GM21447 (cell line): ENCODE data around the gene PRICKLE4.
"Not testable (repeated sequence)": the region's sequence is repeated elsewhere in the genome, so short reads cannot be mapped to it uniquely, and the experiment has no call there.

ENCODE experiments used
- ATAC-seq: cut with Tn5 transposase; IDR thresholded peaks from one replicate; pipeline ENCODE4 v1.9.1; 2021; ENCODE audit not compliant: unreplicated experiment

PRICKLE4 gene

DNA sequence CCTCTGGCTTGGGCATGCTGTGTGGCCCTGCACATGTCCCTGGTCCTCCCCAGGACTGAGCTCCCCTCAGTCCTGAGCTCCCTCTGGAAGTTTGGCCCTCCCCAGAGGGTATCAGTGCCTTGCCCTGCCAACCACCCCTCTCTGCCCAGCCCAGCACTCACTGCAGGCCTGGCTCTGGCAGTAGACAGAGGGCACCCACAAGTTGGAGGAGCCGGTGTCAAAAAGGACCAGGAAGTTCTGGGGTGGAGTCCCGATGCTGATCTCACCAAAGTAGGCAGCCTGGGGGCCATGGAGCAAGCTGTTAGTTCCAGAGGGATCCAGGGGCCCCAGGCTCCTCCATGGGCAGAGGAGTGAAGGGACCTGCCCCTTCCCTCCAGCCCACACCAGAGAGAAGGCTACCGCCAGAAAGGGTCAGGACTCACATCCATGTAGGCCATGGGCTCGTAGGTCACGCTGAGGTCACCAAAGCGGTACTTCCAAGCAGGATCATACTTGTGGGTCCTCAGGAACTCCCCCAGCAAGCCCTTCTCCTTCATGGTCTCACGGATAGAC, 36.3 kb upstream of the PRICKLE4 start:
- no peak for ATAC-seq

DNA sequence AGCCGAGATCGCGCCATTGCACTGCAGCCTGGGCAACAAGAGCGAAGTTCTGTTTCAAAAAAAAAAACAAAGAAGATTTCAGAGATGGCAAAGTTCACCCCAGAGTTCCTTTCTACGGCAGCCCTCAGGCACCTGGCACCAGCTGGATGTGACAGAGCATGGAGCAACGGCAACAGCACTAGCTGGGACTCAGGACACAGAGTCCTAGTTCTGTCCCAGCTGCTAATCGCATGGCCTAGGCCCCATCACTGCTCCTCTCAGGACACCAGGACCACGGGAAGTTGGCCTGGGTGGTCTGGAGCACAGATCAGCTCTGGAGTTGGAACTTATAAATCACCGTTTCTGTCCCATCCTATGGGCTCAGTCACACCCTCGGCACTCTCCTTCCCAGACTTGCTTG, 34.5 kb upstream of the PRICKLE4 start:
- no peak for ATAC-seq

DNA sequence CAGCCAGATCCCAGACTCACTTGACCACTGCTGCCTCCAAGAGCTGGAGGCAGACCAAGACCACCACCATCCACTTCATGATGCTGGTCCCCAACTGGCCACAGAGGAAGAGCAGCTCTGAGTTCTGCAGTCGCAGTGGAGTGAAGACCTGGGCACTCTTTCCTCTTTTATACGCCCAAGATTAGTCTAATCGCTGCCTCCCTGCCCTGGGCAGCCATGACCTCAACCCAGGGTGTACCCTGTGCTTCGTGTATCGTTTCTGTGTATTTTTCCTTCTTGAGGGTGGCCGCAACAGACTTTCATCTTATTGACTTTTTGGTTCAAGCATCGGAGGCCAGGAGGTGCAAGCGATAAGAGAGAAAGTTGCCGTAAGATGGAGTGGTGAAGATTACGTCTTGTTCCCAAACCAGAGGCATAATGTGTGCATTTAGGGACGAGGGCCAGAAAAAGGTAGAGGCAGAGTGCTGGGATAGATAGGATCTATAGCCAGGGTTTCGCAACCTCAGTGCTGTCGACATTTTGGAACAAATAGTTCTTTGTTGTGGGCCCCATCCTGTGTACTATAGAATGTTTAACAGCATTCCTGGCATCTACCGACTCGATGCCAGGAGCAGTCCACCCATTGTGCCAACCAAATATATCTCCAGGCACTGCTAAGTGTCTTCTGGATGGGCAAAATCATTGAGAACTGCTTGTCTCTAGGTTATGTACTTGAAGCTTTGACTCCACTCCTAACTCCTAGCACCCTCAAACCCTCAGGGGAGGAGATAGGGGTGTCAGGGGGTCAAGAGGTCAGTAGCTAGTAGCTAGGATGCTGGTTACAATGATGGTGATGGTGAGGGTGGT, 33.1 kb upstream of the PRICKLE4 start, which contains the start of gene PGC:
Gene PGC, minus strand, starts transcription at position 142 of the 846 bp plus-strand sequence. Its CDS starts 63 bp downstream, at position 79.
- ATAC-seq: no peak

DNA sequence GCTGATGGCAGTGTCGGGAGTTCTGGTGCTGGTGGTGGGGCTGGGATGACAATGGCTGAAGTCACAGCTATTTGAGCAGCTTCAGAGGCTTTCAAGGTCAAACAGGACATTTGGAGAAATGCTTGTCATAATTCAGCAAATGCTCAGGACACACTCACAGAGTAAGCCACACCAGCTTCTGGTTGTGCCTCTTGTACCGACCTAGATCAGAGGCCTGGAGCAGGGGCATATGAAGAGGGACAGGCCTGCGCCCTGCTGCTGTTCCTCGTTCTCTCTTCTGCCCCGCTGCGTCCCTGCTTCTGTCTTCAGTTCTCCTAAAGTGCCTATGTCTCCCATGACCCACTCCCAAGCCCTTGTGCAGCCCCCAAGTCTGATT, 32.5 kb upstream of the PRICKLE4 start:
- ATAC-seq: no peak

DNA sequence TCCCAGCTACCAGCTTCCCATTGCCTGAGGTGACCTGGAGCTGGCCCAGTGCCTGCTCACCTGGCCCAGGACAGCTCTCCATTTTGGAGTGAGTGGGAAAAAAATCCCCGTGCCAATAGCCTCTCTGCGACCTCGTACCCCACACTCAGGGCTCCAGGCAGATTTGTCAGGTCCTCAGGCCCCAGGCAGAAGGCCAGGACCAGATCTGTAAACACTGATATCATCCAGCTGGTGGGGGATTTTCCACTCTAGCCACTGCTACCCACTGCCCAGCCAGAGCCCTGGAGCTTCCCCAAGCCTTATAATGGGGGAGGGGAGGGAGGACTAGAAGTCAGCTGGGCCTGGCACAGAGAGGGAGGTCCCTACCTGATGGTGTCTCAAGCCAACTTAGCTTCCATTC, 32.0 kb upstream of the PRICKLE4 start:
- ATAC-seq: no peak

DNA sequence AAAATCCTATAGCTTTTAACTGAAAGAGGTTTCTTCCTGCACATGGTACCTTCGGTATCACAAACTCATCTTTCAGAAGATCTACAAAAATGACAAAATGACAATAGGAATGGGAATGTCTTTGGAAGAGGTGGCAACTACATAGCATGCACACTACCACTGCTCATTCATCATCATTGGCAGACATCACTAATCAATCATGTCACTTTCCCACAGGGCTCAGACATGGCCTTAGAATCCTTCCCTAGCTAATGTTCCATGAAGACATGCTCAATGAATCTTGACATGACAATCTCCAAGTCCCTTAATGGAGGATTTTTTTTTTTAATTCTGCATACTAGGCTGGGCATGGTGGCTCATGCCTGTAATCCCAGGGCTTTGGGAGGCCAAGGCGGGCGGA, 30.2 kb upstream of the PRICKLE4 start:
- ATAC-seq: no peak

DNA sequence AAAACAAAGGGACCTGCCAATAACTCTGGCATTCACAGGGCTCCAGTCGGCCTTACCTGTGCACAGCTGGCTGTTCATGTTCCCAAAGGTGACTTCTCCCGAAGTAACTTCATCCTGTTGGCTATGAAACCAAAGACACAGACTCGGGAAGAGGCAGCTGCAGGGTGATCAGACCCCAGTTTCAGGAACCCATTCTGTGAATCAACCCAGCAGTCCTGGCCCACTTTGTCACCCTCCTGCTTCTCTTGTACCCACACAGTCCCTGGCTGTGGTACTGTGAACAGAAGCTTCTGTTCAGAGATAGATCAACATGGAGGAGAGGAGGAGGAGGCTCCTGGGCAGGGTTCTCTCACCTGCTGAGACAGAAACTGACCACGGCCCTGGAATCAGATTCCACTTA, 24.7 kb upstream of the PRICKLE4 start:
- ATAC-seq: no peak

DNA sequence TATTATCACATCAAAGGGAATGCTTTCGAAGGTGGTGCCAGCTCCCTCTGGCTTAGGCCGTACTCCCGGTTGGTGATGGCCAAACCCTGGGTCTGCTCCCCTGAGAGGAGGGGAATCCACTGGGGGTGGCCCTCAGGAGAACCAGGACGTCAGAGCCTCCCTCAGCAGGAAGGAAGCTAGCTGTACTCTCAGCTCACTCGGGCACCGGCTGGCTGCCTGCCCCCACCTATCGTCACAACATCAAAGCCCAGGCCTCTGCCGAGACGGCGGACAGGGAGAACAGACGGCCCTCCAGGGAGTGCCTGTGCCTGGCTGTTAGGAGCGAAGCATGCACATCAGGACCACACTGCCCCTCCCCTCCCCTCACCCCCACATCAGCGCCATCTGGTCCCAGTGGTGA, 24.2 kb upstream of the PRICKLE4 start:
- ATAC-seq: no peak

DNA sequence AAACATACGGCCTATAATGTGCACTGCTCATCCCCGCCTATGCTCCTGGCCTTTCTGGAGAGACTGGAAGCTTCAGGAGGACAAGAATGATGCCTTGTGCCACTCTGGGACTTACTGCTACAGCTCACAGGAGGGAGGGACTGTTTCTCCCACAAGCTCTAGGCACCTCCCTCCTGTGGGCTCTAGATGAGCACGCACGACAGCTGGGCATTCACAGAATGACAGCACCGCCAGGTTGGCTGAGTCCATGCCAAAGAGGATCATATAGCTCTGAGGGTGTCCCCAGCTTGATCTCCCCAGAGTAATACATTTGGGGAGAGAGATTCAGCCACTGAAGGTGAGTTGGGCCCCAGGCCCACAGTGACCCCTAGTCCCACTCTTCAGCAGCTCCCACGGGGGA, 23.3 kb upstream of the PRICKLE4 start:
- ATAC-seq: no peak

DNA sequence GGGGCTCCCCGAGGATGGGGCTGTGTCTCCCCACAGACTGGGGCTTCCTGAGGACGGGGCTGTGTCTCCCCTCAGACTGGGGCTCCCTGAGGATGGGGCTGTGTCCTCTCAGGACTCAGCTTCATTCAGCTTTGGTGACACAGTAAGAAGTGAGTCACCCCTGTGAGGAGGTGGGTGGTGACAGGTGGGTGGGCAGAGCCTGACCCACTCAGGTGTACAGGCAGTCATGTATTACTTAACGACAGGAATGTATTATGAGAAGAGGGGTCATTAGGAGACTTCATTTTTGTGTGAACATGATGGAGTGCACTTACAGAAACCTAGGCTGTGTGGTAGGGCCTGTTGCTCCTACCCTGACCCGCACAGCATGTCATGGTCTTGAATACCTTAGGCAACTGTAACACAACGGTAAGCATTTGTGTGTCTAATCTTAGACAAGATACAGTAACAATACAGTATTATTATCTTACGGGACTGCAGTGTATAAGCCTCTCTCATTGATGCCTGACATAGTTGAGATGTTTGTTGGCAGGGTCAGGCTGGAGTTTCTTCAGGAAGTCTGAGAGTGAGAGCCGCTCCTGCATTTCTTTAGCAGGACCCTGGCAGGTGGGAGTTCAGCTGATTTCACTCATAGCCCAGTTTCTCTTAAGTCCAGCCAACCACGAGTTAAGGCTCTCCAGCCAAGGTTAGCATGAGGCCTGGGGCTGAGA, 22.5 kb upstream of the PRICKLE4 start:
- no peak for ATAC-seq

DNA sequence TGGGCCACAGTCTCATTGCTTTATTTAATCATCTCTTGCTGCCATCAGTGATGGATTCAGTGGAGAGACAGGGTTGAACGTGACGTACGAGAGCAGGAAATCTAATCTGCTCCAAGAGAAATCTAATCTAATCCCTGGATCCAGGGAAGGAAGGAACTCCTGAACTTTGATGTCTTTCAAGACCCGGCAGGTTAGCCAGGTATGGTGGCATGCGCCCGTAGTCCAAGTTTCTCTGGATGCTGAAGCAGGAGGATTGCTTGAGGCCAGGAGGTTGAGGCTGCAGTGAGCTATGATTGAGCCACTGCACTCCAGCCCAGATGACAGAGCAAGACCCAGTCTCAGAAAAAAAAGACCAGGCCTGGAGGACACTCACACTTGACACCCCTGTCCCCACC, 21.9 kb upstream of the PRICKLE4 start:
- ATAC-seq: no peak

DNA sequence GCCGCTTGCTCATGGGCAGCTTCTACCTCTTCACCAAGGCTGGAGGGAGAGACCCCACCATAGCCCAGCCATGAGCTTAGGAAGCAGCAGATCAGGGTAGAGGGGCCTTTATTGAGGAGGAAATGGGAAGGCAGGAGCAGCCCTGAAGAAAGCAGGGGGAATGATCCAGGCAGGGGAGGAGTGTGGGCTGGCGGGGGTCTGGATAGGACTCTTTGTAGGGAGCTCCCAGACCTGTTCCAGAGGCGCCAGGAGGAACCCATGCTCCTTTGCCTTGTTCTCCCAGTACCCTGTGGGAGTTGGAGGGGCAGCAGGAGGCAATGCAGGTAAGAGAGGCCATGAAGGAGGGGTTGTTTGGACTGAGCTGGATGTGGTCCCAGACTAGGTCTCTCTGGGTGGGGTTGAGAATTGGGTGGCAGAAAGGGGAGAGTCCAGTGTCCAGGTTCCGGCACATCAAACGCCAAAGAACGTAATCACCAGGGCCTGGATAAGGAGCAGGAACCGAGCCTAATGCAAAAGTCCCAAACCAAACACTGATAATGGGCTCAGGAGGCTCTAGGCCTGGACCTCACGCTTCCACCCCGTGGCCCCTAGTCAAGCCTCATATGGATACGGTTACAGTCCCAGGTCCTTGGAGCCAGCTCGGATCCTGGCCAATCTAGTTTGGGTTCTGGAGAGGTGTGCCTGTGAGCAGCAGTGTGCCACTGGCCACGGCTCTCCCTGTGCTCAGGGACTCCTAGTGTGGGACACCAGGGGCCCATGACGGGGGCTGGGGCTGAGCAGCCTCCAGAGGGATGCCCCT, 21.3 kb upstream of the PRICKLE4 start:
- ATAC-seq: no peak

DNA sequence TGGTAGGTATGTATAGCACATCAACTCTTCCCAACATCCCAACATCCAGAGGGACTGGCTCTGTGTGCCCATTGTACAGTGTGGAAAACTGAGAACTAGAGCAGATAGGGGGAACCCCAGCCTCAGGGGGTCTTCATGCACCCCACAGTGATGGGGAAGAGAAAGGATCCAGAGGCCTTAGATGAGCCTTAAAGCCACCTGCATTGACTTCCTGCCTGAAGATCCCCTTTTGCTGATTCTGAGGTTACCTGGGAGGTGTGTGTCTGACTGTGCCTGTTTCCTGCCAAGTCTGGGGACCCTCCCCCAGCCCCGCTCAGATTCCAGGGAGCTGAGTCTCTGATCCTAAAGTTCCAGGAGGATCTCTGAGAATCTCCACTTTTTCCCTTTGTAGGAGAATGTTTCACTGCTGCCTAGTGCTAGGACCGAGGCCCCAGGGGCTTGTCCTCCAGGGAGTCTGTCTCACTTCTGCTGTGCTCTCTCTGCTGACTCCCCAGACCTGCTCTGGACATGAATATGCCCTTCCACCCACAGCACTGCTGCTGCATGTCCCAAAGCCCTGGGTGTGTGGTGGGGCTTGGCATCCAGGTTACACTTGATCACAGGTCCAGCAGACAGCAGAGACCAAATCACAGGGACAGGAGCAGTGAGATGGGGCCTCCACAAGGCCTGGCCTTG, 20.5 kb upstream of the PRICKLE4 start:
- ATAC-seq: no peak

DNA sequence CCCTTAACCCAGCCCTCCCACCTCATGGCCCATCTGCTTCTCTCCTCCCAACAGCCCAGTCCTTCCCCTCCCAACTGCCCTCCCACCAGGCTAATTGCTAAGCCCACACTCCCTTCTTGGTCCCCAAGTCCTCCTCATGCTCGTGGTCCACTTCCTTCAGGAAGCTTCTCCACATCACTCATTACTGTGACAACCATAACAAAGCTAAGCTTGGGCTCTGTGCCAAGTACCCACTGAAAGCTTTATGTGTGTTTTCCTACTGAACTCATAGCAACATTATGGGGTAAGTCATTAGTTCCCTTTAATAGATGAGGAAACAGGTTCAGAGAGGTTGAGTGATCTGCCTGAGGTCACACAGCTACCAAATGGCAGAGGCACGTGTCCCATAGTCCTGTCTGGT, 17.1 kb upstream of the PRICKLE4 start:
- no peak for ATAC-seq

DNA sequence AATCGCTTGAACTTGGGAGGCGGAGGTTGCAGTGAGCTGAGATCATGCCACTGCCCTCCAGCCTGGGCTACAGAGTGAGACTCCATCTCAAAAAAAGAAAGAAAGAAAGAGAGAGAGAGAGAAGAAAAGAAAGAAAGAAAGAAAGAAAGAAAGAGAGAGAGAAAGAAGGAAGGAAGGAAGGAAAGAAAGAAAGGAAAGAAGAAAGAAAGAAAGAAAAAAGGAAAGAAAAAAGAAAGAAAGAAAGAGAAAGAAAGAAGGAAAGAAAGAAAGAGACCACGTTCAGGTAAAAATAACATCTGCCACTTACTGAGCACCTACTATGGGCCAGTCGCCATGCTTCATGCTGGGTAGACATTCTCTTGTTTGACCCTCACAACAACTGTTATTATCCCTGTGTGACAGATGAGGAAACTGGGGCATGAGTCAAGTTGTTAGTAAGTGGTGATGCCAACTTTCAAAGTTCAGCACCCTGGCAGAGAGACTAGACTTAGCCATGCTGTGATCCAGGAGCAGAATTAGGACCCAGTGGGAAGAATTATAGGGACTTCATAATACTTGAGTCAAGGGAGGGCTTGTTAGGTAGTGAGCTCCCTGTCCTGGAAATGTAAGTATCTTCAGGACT, 14.4 kb upstream of the PRICKLE4 start:
- not testable (repeated sequence) for ATAC-seq

DNA sequence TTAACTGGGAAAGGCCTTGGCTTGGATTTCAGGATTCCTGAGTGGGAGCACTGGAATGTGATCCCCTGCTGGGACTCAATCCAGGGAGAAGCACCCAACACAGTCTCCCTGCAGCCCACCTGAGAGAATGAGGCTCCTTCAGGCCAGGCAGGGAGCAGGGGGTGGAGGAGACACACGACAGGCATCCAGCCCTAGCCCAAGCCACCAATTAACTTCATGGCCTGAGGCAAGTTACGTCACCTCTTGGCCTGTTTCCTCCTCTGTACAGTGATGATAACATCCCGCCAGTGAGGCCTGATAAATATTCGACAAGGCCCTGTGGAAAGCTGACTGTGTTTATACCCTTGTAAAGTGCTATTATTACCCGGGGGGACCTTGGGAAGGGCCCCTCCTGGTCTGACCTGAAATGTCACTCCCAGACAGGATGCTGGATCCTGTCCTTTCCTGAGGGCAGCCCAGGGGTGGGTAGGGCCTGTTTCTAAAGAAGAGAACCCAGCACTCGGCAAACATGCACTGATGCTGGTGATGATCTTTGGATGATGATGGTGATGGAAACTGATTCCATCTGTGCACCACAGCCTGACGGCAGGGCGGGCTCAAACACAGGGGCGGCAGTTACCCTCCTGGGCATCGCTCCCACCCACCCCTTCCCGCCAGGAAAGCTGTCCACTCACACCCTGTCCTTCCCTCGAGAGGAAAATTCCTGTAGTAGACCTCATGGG, 13.3 kb upstream of the PRICKLE4 start:
- ATAC-seq: no peak

DNA sequence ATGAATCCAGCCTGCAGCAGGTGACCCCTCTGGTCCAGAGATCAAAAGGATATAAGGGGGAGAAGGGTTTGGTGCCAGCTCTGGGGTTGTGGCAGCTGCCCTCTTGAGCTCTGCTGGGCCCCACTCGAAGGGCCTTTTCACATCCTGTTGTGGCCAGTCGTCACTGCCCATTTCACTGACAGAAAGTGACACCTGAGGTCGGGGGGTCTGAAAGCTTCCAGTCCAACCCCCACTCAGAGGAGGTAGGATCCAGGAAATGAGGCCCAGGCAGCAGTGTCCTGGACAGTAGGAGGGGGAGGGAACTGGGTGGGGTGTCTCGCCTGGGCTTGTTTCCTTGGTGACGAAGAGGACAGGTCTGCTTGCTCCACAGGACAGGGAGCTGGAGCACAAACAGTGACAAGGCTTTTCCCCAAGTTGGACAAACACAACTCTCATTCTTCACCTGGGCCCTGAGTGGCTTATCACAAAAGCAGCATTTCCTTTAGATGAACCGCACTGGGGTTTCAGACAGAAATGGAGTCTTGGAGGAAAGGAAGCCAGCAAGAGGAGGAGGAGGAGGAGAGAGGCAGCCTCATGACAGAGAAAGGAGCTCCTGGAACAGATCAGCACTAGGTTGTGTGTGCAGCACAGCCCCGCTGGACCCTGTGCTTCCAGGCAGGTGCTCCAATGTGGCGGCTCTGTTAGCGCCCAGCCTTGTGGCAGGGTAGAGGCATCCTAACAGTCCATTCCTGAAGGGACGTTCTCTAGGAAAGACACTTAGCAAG, 11.9 kb upstream of the PRICKLE4 start:
- ATAC-seq: no peak

DNA sequence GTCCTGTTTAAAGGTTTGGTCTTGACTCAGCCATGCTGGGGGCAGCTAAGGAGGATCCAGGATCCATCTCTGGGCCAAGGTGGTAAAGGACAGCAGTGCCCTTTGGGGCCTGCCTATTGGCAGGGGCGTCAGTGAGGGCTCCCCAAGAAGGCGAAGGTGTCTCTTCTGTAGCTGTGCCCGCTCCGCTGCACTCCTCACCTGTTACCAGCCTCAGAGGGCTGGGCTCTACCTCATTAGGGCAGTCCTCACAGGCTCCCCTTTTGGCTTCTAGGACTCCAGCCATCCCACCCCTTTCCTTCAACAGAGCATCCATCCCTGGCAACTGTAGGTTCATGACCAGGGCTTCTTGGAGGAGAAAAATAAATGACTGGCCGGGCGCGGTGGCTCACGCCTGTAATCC, 11.2 kb upstream of the PRICKLE4 start:
- no peak for ATAC-seq
